GM23338 (cell line): ENCODE data around the gene RNF167. TPM values are rescaled to one million over a fixed set of nuclear protein-coding genes. Genes with fewer than 3 reads are reported as not detected.
A peak's percentile ranks its signal among the peaks of the same experiment; 100 is the strongest.

Experiments
- ATAC-seq: fragments of 200-7000 bp; cut with Tn5 transposase; 3 replicates; pipeline ENCODE4 v1.9.1; 2020
- DNase-seq: peaks from one replicate; pipeline ENCODE4 v3.0.0-alpha.2; 2015; ENCODE audit warnings: low spot score
- H2AFZ ChIP-seq: fragments of 200-600 bp; sonication (generic); 2 replicates; pipeline ENCODE4 v1.8.0; 2016; ENCODE audit warnings: antibody characterized with exemption, mild to moderate bottlenecking, moderate library complexity
- H3F3A ChIP-seq: fragments of 200-600 bp; sonication (generic); replicated peaks from 2 replicates; pipeline ENCODE4 v1.8.0; 2017; ENCODE audit warnings: antibody characterized with exemption, mixed run types, low read depth
- H3K27ac ChIP-seq: fragments of 200-600 bp; sonication (generic); 2 replicates; pipeline ENCODE4 v1.6.1; 2016; ENCODE audit warnings: low read depth
- H3K27me3 ChIP-seq: fragments of 200-600 bp; sonication (generic); 2 replicates; pipeline ENCODE4 v1.8.0; 2016; ENCODE audit warnings: mild to moderate bottlenecking, mixed run types, moderate library complexity; ENCODE audit not compliant: insufficient read depth
- H3K36me3 ChIP-seq: fragments of 200-600 bp; sonication (generic); 2 replicates; pipeline ENCODE4 v1.8.0; 2016; ENCODE audit warnings: mild to moderate bottlenecking; ENCODE audit not compliant: insufficient read depth
- H3K4me1 ChIP-seq: fragments of 200-600 bp; sonication (generic); 2 replicates; pipeline ENCODE4 v1.8.0; 2016; ENCODE audit warnings: mild to moderate bottlenecking, moderate library complexity; ENCODE audit not compliant: insufficient read depth
- H3K4me2 ChIP-seq: fragments of 200-600 bp; sonication (generic); 2 replicates; pipeline ENCODE4 v1.7.1; 2017; ENCODE audit warnings: mixed run types
- H3K4me3 ChIP-seq: fragments of 200-600 bp; sonication (generic); 2 replicates; pipeline ENCODE4 v1.6.1; 2016; ENCODE audit warnings: mixed run types
- H3K79me2 ChIP-seq: fragments of 200-600 bp; sonication (generic); replicated peaks from 2 replicates; pipeline ENCODE4 v1.8.0; 2017; ENCODE audit warnings: mild to moderate bottlenecking; ENCODE audit not compliant: insufficient read depth
- H3K9me2 ChIP-seq: fragments of 200-600 bp; sonication (generic); 2 replicates; pipeline ENCODE4 v1.8.0; 2017; ENCODE audit not compliant: insufficient read depth
- H4K20me1 ChIP-seq: fragments of 200-600 bp; sonication (generic); replicated peaks from 2 replicates; pipeline ENCODE4 v1.8.0; 2017; ENCODE audit warnings: mild to moderate bottlenecking; ENCODE audit not compliant: insufficient read depth
- H3K27ac Mint-ChIP-seq: 2 replicates; pipeline ENCODE4 v1.8.0; 2020; ENCODE audit warnings: inconsistent platforms, mild to moderate bottlenecking, moderate library complexity, mixed read lengths
- H3K27me3 Mint-ChIP-seq: 3 replicates; pipeline ENCODE4 v1.8.0; 2022; ENCODE audit warnings: low read depth, mild to moderate bottlenecking, moderate library complexity, mixed read lengths, inconsistent platforms; ENCODE audit not compliant: insufficient read depth, poor library complexity
- H3K36me3 Mint-ChIP-seq: 3 replicates; pipeline ENCODE4 v1.8.0; 2021; ENCODE audit warnings: low read depth, mild to moderate bottlenecking, inconsistent platforms, moderate library complexity, mixed read lengths
- H3K4me1 Mint-ChIP-seq: 3 replicates; pipeline ENCODE4 v1.8.0; 2020; ENCODE audit warnings: mild to moderate bottlenecking, inconsistent platforms, mixed read lengths
- H3K4me3 Mint-ChIP-seq: 3 replicates; pipeline ENCODE4 v1.8.0; 2021; ENCODE audit warnings: moderate library complexity, mild to moderate bottlenecking, inconsistent platforms, mixed read lengths
- H3K9me3 Mint-ChIP-seq: 3 replicates; pipeline ENCODE4 v1.8.0; 2020; ENCODE audit warnings: moderate library complexity, mild to moderate bottlenecking, inconsistent platforms, mixed read lengths
- CREB1 ChIP-seq: fragments of 250-450 bp; sonication (Bioruptor Pico); IDR thresholded peaks from 2 replicates; pipeline ENCODE4 v1.5.0; 2020; ENCODE audit warnings: low read depth, mild to moderate bottlenecking, moderate library complexity
- EZH2 ChIP-seq: fragments of 200-600 bp; sonication (generic); IDR thresholded peaks from one replicate; pipeline ENCODE4 v1.8.0; 2017; ENCODE audit warnings: antibody characterized with exemption, mild to moderate bottlenecking, low read depth; ENCODE audit not compliant: unreplicated experiment
- EZH2phosphoT487 ChIP-seq: fragments of 200-600 bp; sonication (generic); IDR thresholded peaks from one replicate; pipeline ENCODE4 v1.8.1; 2018; ENCODE audit warnings: antibody characterized with exemption; ENCODE audit not compliant: unreplicated experiment
- JUNB ChIP-seq: IDR thresholded peaks from one replicate; pipeline ENCODE4 v1.6.1; 2016; ENCODE audit warnings: antibody characterized with exemption; ENCODE audit not compliant: unreplicated experiment
- NANOG ChIP-seq: IDR thresholded peaks from 2 replicates; pipeline ENCODE4 v1.6.1; 2016; ENCODE audit warnings: antibody characterized with exemption, borderline replicate concordance
- POLR2AphosphoS5 ChIP-seq: IDR thresholded peaks from 2 replicates; pipeline ENCODE4 v1.6.1; 2016; ENCODE audit warnings: antibody characterized with exemption, low read depth
- STAT1 ChIP-seq: IDR thresholded peaks from one replicate; pipeline ENCODE4 v1.6.1; 2016; ENCODE audit warnings: antibody characterized with exemption; ENCODE audit not compliant: unreplicated experiment
- ZNF114 ChIP-seq: fragments of 250-450 bp; sonication (Bioruptor Pico); IDR thresholded peaks from 2 replicates; pipeline ENCODE4 v1.5.0; 2020; ENCODE audit warnings: mild to moderate bottlenecking, moderate library complexity
- ZNF331 ChIP-seq: fragments of 250-450 bp; sonication (Bioruptor Pico); IDR thresholded peaks from 2 replicates; pipeline ENCODE4 v1.5.0; 2020; ENCODE audit warnings: low read depth, mild to moderate bottlenecking, moderate library complexity
- polyA plus RNA-seq: library from polyadenylated mRNA; unstranded; fragments of >200 nt; fragmentation: Nextera tagmentation; extraction: Ambion mirVana; gene quantifications from 2 replicates; pipeline ENCODE4 v1.2.1, GENCODE V29; 2016
- total RNA-seq: library from RNA; depleted of rRNA; stranded (reverse); fragments of >200 nt; shearing (Covaris generic); gene quantifications from 2 replicates; pipeline ENCODE4 v1.2.3, GENCODE V29; 2014
- TF ChIP-seq, protein P1 (sequence below), 2 experiments: fragments of 200-600 bp in 1 of 2; sonication (generic) in 1 of 2; conservative IDR thresholded peaks; 2 replicates each; pipeline versions ENCODE4 v1.5.1 to v1.6.1; 2016 to 2017; ENCODE audit warnings: antibody characterized with exemption in 2 of 2, low read depth in 2 of 2, mild to moderate bottlenecking in 2 of 2, moderate library complexity in 1 of 2
- TF ChIP-seq, protein P2 (sequence below): IDR thresholded peaks from 2 replicates; pipeline ENCODE4 v1.6.1; 2016; ENCODE audit warnings: antibody characterized with exemption
- TF ChIP-seq, protein P3 (sequence below): IDR thresholded peaks from one replicate; pipeline ENCODE4 v1.6.1; 2018; ENCODE audit warnings: antibody characterized with exemption; ENCODE audit not compliant: unreplicated experiment

The RNF167 gene
- total and polyA plus RNA-seq, 2 experiments from 2014 or later = 61.2 to 84.4 TPM

DNA sequence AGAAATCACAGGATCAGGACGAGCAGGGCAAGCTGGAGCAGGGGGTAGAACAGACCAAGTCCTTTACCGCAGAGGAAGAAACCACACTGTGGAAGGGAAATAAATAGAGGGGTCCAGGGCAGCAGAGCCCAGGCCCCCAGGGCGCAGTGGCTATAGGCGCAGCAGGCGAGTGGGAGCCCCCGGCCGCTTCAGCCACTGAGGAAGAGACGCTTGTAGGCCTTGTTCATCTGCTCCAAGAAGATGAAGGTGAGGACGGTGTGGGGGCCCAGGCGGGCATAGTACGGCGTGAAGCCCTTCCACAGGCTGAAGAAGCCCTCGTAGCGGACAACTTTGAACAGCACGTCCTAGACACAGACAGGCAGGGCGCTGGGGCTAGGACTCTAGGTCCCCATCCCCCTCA, 2.5 kb upstream of the RNF167 start:
- no peaks in the 10 kb centered on the region; the same call in 1 of the 2 replicates for H3K36me3 ChIP-seq
- H3K27ac ChIP-seq = no peak overlapping the region
- H3K9me2 ChIP-seq = no peaks in the 10 kb centered on the region
- Mint-ChIP-seq H3K4me3 (0 out of 3 replicates have a peak overlapping the region, but pooled peaks have one; percentile 5), H3K36me3 (peaks cover 59% of the 10 kb centered on the region), H3K4me1 (peaks cover 37% of the 10 kb centered on the region), H3K27ac (no peak overlapping the region), H3K9me3 (no peaks in the 10 kb centered on the region), H3K27me3 (peaks cover 16% of the 10 kb centered on the region)
- H3F3A ChIP-seq = peaks cover 24% of the 10 kb centered on the region
- H3K27me3 ChIP-seq = no peaks in the 10 kb centered on the region
- H4K20me1 ChIP-seq = peaks cover 12% of the 10 kb centered on the region; the same call in 1 of the 2 replicates
- no peak overlapping the region for H3K4me2 ChIP-seq
- no peak overlapping the region for H2AFZ ChIP-seq
- DNase-seq (no peak), ATAC-seq (no peak)
- H3K4me1 ChIP-seq = peaks cover 16% of the 10 kb centered on the region
- no peak overlapping the region for H3K4me3 ChIP-seq
- TF ChIP-seq, protein P1, sequence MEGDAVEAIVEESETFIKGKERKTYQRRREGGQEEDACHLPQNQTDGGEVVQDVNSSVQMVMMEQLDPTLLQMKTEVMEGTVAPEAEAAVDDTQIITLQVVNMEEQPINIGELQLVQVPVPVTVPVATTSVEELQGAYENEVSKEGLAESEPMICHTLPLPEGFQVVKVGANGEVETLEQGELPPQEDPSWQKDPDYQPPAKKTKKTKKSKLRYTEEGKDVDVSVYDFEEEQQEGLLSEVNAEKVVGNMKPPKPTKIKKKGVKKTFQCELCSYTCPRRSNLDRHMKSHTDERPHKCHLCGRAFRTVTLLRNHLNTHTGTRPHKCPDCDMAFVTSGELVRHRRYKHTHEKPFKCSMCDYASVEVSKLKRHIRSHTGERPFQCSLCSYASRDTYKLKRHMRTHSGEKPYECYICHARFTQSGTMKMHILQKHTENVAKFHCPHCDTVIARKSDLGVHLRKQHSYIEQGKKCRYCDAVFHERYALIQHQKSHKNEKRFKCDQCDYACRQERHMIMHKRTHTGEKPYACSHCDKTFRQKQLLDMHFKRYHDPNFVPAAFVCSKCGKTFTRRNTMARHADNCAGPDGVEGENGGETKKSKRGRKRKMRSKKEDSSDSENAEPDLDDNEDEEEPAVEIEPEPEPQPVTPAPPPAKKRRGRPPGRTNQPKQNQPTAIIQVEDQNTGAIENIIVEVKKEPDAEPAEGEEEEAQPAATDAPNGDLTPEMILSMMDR (conservative IDR thresholded peaks at IDR 0.05; ENCODE audit: low read depth in 2 of 2) = no peak
- H3K79me2 ChIP-seq = peaks cover 26% of the 10 kb centered on the region

DNA sequence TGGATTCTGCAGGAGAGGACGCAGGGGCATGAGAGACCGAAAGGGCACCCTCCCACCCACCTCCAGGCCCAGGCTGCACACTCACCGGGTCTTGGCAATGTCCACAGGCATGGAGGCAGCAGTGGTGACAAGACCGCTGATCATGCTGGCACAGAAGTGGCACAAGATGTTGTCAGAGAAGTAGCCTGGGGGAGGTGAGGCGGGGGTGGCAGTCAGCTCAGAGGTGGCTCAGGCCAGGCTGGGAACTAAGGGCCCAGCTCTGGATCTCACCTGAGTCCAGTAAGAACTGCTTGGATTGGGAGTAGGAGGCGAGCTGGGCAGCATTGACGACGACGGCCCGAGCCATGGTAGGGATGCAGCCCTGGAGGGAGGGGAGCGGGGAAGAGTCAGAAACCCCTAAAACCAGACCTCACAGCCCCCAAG, 2.0 kb upstream of the RNF167 start:
- no peak overlapping the region for H3K4me3 ChIP-seq
- peaks cover 37% of the 10 kb centered on the region for H3K4me1 Mint-ChIP-seq
- TF ChIP-seq EZH2phosphoT487 (no peak), CREB1 (CRISPR knock-in tag) (no peak), NANOG (no peak), ZNF114 (CRISPR knock-in tag) (no peak), JUNB (no peak), STAT1 (no peak), EZH2 (no peak), ZNF331 (CRISPR knock-in tag) (no peak), POLR2AphosphoS5 (no peak)
- TF ChIP-seq, protein P1 (conservative IDR thresholded peaks at IDR 0.05; ENCODE audit: low read depth in 2 of 2) = no peak
- TF ChIP-seq, protein P2, sequence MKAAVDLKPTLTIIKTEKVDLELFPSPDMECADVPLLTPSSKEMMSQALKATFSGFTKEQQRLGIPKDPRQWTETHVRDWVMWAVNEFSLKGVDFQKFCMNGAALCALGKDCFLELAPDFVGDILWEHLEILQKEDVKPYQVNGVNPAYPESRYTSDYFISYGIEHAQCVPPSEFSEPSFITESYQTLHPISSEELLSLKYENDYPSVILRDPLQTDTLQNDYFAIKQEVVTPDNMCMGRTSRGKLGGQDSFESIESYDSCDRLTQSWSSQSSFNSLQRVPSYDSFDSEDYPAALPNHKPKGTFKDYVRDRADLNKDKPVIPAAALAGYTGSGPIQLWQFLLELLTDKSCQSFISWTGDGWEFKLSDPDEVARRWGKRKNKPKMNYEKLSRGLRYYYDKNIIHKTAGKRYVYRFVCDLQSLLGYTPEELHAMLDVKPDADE = no peak
- TF ChIP-seq, protein P3, sequence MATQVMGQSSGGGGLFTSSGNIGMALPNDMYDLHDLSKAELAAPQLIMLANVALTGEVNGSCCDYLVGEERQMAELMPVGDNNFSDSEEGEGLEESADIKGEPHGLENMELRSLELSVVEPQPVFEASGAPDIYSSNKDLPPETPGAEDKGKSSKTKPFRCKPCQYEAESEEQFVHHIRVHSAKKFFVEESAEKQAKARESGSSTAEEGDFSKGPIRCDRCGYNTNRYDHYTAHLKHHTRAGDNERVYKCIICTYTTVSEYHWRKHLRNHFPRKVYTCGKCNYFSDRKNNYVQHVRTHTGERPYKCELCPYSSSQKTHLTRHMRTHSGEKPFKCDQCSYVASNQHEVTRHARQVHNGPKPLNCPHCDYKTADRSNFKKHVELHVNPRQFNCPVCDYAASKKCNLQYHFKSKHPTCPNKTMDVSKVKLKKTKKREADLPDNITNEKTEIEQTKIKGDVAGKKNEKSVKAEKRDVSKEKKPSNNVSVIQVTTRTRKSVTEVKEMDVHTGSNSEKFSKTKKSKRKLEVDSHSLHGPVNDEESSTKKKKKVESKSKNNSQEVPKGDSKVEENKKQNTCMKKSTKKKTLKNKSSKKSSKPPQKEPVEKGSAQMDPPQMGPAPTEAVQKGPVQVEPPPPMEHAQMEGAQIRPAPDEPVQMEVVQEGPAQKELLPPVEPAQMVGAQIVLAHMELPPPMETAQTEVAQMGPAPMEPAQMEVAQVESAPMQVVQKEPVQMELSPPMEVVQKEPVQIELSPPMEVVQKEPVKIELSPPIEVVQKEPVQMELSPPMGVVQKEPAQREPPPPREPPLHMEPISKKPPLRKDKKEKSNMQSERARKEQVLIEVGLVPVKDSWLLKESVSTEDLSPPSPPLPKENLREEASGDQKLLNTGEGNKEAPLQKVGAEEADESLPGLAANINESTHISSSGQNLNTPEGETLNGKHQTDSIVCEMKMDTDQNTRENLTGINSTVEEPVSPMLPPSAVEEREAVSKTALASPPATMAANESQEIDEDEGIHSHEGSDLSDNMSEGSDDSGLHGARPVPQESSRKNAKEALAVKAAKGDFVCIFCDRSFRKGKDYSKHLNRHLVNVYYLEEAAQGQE = no peak

More for the DNA sequence above, 2.0 kb upstream of the RNF167 start:
- Histone ChIP-seq H3F3A (peaks cover 28% of the 10 kb centered on the region), H3K36me3 (no peaks in the 10 kb centered on the region; the same call in 1 of the 2 replicates), H3K9me2 (no peaks in the 10 kb centered on the region), H3K79me2 (peaks cover 27% of the 10 kb centered on the region), H4K20me1 (peaks cover 12% of the 10 kb centered on the region; the same call in 1 of the 2 replicates), H2AFZ (no peak overlapping the region), H3K27ac (no peak overlapping the region), H3K4me1 (peaks cover 16% of the 10 kb centered on the region), H3K4me2 (peak overlapping the region; percentile 100), H3K27me3 (no peaks in the 10 kb centered on the region)
- DNase-seq (no peak), ATAC-seq (no peak)
- Mint-ChIP-seq H3K27ac (peak overlapping the region; percentile 56; the same call in 1 of the 2 replicates), H3K36me3 (peaks cover 60% of the 10 kb centered on the region), H3K4me3 (peak overlapping the region; percentile 92), H3K9me3 (no peaks in the 10 kb centered on the region), H3K27me3 (peaks cover 15% of the 10 kb centered on the region)
